Trophoblast cell (in vitro differentiated cells and primary cell): Measurements from ENCODE around the gene TOR4A.

Source experiments
- DNase-seq, 2 donors: peaks; one replicate each; pipeline ENCODE4 v3.0.0-alpha.2; 2016
- H2AFZ ChIP-seq: 2 replicates; pipeline ENCODE4 v1.6.1; 2013; ENCODE audit warnings: low read length, moderate library complexity, mild to moderate bottlenecking; ENCODE audit not compliant: insufficient read depth, poor library complexity
- H2AK5ac ChIP-seq: 2 replicates; pipeline ENCODE4 v1.6.1; 2013; ENCODE audit warnings: mild to moderate bottlenecking, low read length
- H2BK120ac ChIP-seq: 2 replicates; pipeline ENCODE4 v1.6.1; 2013; ENCODE audit warnings: low read length, mild to moderate bottlenecking, moderate library complexity; ENCODE audit not compliant: insufficient read depth, poor library complexity
- H2BK12ac ChIP-seq: 2 replicates; pipeline ENCODE4 v1.6.1; 2013; ENCODE audit warnings: mild to moderate bottlenecking, low read length, moderate library complexity
- H2BK5ac ChIP-seq: 2 replicates; pipeline ENCODE4 v1.6.1; 2013; ENCODE audit warnings: low read length, low read depth, moderate library complexity, mild to moderate bottlenecking; ENCODE audit not compliant: poor library complexity
- H3K14ac ChIP-seq: 2 replicates; pipeline ENCODE4 v1.6.1; 2013; ENCODE audit warnings: mild to moderate bottlenecking, low read length
- H3K18ac ChIP-seq: 2 replicates; pipeline ENCODE4 v1.6.1; 2013; ENCODE audit warnings: mild to moderate bottlenecking, low read length
- H3K23ac ChIP-seq: 2 replicates; pipeline ENCODE4 v1.6.1; 2013; ENCODE audit warnings: low read length
- H3K27ac ChIP-seq: 2 replicates; pipeline ENCODE4 v1.5.1; 2013; ENCODE audit warnings: low read depth, mild to moderate bottlenecking, inconsistent platforms, low read length, moderate library complexity
- H3K27me3 ChIP-seq: 2 replicates; pipeline ENCODE4 v1.6.1; 2013; ENCODE audit warnings: inconsistent platforms, mild to moderate bottlenecking, low read length, moderate library complexity; ENCODE audit not compliant: insufficient read depth
- H3K36me3 ChIP-seq, 2 experiments: 1 replicate in 1 of 2; 2 replicates in 1 of 2; pipeline ENCODE4 v1.6.1; 2013; ENCODE audit warnings: low read length in 2 of 2, mild to moderate bottlenecking in 2 of 2, moderate library complexity in 1 of 2; ENCODE audit not compliant: insufficient read depth in 2 of 2, control insufficient read depth in 1 of 2
- H3K4ac ChIP-seq: 2 replicates; pipeline ENCODE4 v1.6.1; 2013; ENCODE audit warnings: low read depth, mild to moderate bottlenecking, low read length, moderate library complexity
- H3K4me1 ChIP-seq, 2 experiments: 1 replicate in 1 of 2; 2 replicates in 1 of 2; pipeline ENCODE4 v1.6.1; 2013; ENCODE audit warnings: low read length in 2 of 2, mild to moderate bottlenecking in 2 of 2, moderate library complexity in 1 of 2; ENCODE audit not compliant: insufficient read depth in 2 of 2, control insufficient read depth in 1 of 2
- H3K4me2 ChIP-seq: 2 replicates; pipeline ENCODE4 v1.6.1; 2013; ENCODE audit warnings: inconsistent platforms, mild to moderate bottlenecking, low read length, moderate library complexity
- H3K4me3 ChIP-seq: 2 replicates; pipeline ENCODE4 v1.5.1; 2013; ENCODE audit warnings: mild to moderate bottlenecking, low read depth, low read length, inconsistent platforms
- H3K79me1 ChIP-seq: one replicate; pipeline ENCODE4 v1.6.1; 2013; ENCODE audit warnings: low read length
- H3K79me2 ChIP-seq: 2 replicates; pipeline ENCODE4 v1.6.1; 2013; ENCODE audit warnings: low read length, mild to moderate bottlenecking; ENCODE audit not compliant: control insufficient read depth, insufficient read depth, poor library complexity
- H3K9ac ChIP-seq: 2 replicates; pipeline ENCODE4 v1.6.1; 2013; ENCODE audit warnings: mild to moderate bottlenecking, low read length
- H3K9me3 ChIP-seq: 2 replicates; pipeline ENCODE4 v1.6.1; 2013; ENCODE audit warnings: low read depth, mild to moderate bottlenecking, control low read depth, inconsistent platforms, low read length; ENCODE audit not compliant: insufficient read depth
- H4K12ac ChIP-seq: 2 replicates; pipeline ENCODE4 v1.6.1; 2013; ENCODE audit warnings: low read depth, mild to moderate bottlenecking, low read length, moderate library complexity
- H4K8ac ChIP-seq: 2 replicates; pipeline ENCODE4 v1.6.1; 2013; ENCODE audit warnings: low read depth, mild to moderate bottlenecking, low read length, moderate library complexity
- H4K91ac ChIP-seq: one replicate; pipeline ENCODE4 v1.6.1; 2013; ENCODE audit warnings: low read depth, mild to moderate bottlenecking, low read length, moderate library complexity
- WGBS: extraction: QIAGEN DNeasy Blood & Tissue Kit; methylation state at CpG from one replicate; pipeline ENCODE4 v1.1.7; 2013; ENCODE audit warnings: missing lambda C conversion rate; ENCODE audit not compliant: insufficient read length, insufficient coverage; ENCODE audit errors: extremely low coverage; 5-methylcytosine and 5-hydroxymethylcytosine counted together

TOR4A gene

GRCh38 chr9:137307255-137308056, 29.9 kb downstream of the TOR4A start:
- Histone ChIP-seq H3K4ac (no peak overlapping the region), H3K79me2 (no peaks in the 10 kb centered on the region), H3K14ac (no peak overlapping the region), H2BK12ac (no peak overlapping the region), H3K4me2 (no peak overlapping the region), H3K18ac (no peak overlapping the region), H3K9ac (no peak overlapping the region), H3K23ac (no peak overlapping the region), H3K79me1 (peaks cover under 1% of the 10 kb centered on the region), H2BK5ac (no peak overlapping the region), H3K4me3 (no peak overlapping the region), H2AK5ac (no peak overlapping the region), H2AFZ (no peak overlapping the region), H4K91ac (no peak overlapping the region), H3K4me1 (peaks cover 4 to 11% of the 10 kb centered on the region in 2 experiments), H3K9me3 (no peaks in the 10 kb centered on the region), H4K12ac (no peak overlapping the region), H4K8ac (no peak overlapping the region), H3K27ac (no peak overlapping the region), H3K27me3 (peaks cover 5% of the 10 kb centered on the region), H3K36me3 (no peaks in the 10 kb centered on the region), H2BK120ac (no peak overlapping the region)
- DNase-seq, result no peak
- no CpG with 5 or more reads among the region's 30 CpGs for WGBS

GRCh38 chr9:137308057-137308619, 30.6 kb downstream of the TOR4A start:
- H4K8ac ChIP-seq, result no peak overlapping the region
- H3K27me3 ChIP-seq, result no peaks in the 10 kb centered on the region
- H3K4me2 ChIP-seq, result no peak overlapping the region
- H4K12ac ChIP-seq, result no peak overlapping the region
- no peak overlapping the region for H3K18ac ChIP-seq
- no peaks in the 10 kb centered on the region for H3K79me1 ChIP-seq
- H3K9me3 ChIP-seq, result no peaks in the 10 kb centered on the region
- H3K4me3 ChIP-seq, result no peak overlapping the region
- no peaks in the 10 kb centered on the region for H3K36me3 ChIP-seq
- H3K4ac ChIP-seq, result no peak overlapping the region
- no CpG with 5 or more reads among the region's 20 CpGs for WGBS
- no peak overlapping the region for H4K91ac ChIP-seq
- no peak overlapping the region for H2BK5ac ChIP-seq
- no peak overlapping the region for H2AK5ac ChIP-seq
- H3K27ac ChIP-seq, result no peak overlapping the region
- H2BK12ac ChIP-seq, result no peak overlapping the region
- no peaks in the 10 kb centered on the region for H3K79me2 ChIP-seq
- no peak overlapping the region for H3K23ac ChIP-seq
- H3K14ac ChIP-seq, result no peak overlapping the region
- peaks cover 0 to 7% of the 10 kb centered on the region in 2 experiments for H3K4me1 ChIP-seq
- no peak overlapping the region for H2AFZ ChIP-seq
- H2BK120ac ChIP-seq, result no peak overlapping the region
- H3K9ac ChIP-seq, result no peak overlapping the region
- DNase-seq, result no peak

- no peak overlapping the region for H4K91ac ChIP-seq
- H3K4me1 ChIP-seq, result peaks cover 0 to 9% of the 10 kb centered on the region in 2 experiments
- DNase-seq, result no peak
- no peaks in the 10 kb centered on the region for H3K27me3 ChIP-seq
- H3K18ac ChIP-seq, result no peak overlapping the region
- no peak overlapping the region for H3K4me2 ChIP-seq
- H2AK5ac ChIP-seq, result no peak overlapping the region
- no peaks in the 10 kb centered on the region for H3K79me1 ChIP-seq
- no peak overlapping the region for H3K9ac ChIP-seq
- H4K8ac ChIP-seq, result no peak overlapping the region
- H2BK5ac ChIP-seq, result no peak overlapping the region
- WGBS, result no CpG with 5 or more reads among the region's 15 CpGs
- H3K4me3 ChIP-seq, result no peak overlapping the region
- no peak overlapping the region for H2BK12ac ChIP-seq
- H2BK120ac ChIP-seq, result no peak overlapping the region
- H4K12ac ChIP-seq, result no peak overlapping the region
- H3K4ac ChIP-seq, result no peak overlapping the region
- H3K36me3 ChIP-seq, result no peaks in the 10 kb centered on the region
- no peaks in the 10 kb centered on the region for H3K79me2 ChIP-seq
- no peak overlapping the region for H3K14ac ChIP-seq
- H2AFZ ChIP-seq, result no peak overlapping the region
- no peaks in the 10 kb centered on the region for H3K9me3 ChIP-seq
- no peak overlapping the region for H3K27ac ChIP-seq
- no peak overlapping the region for H3K23ac ChIP-seq
Observed at GRCh38 chr9:137309368-137310188, 32.1 kb downstream of the TOR4A start.

DNA sequence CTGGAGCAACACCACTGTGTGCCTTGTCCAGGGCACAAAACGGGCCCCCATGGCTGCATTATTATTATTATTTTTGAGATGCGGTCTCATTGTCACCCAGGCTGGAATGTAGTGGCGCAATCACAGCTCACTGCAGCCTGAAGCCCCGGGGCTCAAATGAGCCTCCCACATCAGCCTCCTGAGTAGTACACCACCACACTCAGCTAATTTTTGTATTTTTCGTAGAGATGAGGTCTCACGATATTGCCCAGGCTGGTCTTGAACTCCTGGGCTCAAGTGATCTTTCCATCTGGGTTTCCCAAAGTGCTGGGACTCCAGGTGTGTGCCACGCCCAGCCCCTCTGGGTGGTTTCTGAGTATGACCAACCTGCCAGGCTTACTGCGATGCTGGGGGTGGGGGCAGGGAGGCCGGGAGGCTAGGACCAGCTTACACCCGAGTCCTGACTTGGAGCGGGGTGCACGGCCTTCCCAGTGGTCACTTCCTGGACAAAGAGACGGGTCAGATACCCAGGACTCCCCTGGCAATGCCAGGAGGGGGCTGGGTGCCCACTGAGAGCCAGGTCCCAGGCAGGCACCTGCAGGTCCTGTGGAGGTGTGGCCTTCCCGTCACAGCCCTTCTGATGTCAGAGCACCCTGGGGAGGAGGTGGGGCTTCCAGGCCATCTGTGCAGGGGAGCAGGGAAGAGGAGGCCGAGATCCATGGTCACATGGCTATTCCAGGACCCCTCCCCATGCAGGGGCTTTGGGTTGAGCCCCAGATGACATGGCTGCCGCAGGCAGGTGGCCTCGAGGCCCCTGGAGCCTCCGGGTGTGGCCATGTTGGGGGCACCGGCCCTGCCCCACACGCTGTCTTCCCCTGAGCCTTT, 32.9 kb downstream of the TOR4A start:
- Histone ChIP-seq H2BK120ac (no peak overlapping the region), H3K23ac (no peak overlapping the region), H3K18ac (no peak overlapping the region), H4K8ac (no peak overlapping the region), H4K12ac (no peak overlapping the region), H2BK5ac (no peak overlapping the region), H3K79me2 (no peaks in the 10 kb centered on the region), H3K14ac (no peak overlapping the region), H3K9ac (no peak overlapping the region), H2AK5ac (no peak overlapping the region), H3K27ac (no peak overlapping the region), H3K4me1 (peaks cover 0 to 12% of the 10 kb centered on the region in 2 experiments), H3K4me2 (no peak overlapping the region), H3K9me3 (no peaks in the 10 kb centered on the region), H2BK12ac (no peak overlapping the region), H3K36me3 (no peaks in the 10 kb centered on the region), H3K4ac (no peak overlapping the region), H3K27me3 (no peaks in the 10 kb centered on the region), H3K79me1 (no peaks in the 10 kb centered on the region), H2AFZ (no peak overlapping the region), H3K4me3 (no peak overlapping the region), H4K91ac (no peak overlapping the region)
- WGBS, result no CpG with 5 or more reads among the region's 20 CpGs
- DNase-seq, result peak; percentile 58 to 67
